ENCODE results near the gene NRCAM.
A peak's percentile ranks its signal among the peaks of the same experiment; 100 is the strongest.

Gene NRCAM

GRCh38 chr7:108418946-108419345 is 37.3 kb downstream of the NRCAM start:
- no peak overlapping the region for H3K4me3 ChIP-seq (ENCODE audit: low read depth, low read length)
- peaks cover 40% of the 10 kb centered on the region for H3K4me1 ChIP-seq (ENCODE audit: control insufficient read depth, insufficient read depth, low read length)
- ChIA-PET CTCF (interaction anchor here (0.6 kb wide), 1 partner anchor 51 kb away, joined by 3 read pairs; no protein-coding TSS in a partner anchor), POLR2A (no interaction called here)
- H3K36me3 ChIP-seq (ENCODE audit: control insufficient read depth in 2 of 2, insufficient read depth in 1 of 2, low read length in 2 of 2) = no peaks in the 10 kb centered on the region
- H3K9me3 ChIP-seq (ENCODE audit: control insufficient read depth, insufficient read depth, low read depth, low read length) = no peaks in the 10 kb centered on the region
- H3K27ac ChIP-seq (ENCODE audit: extremely low read depth, low read depth, low read length) = no peak overlapping the region
- TF ChIP-seq ZNF626 (tag by site-specific recombination; IDR thresholded peaks at IDR 0.05) (no peak), ZNF510 (tag by site-specific recombination; IDR thresholded peaks at IDR 0.05; ENCODE audit: insufficient replicate concordance) (no peak), ZNF571 (tag by site-specific recombination; IDR thresholded peaks at IDR 0.05) (no peak), ZNF169 (tag by site-specific recombination; IDR thresholded peaks at IDR 0.05) (no peak), GFI1B (tag by site-specific recombination; IDR thresholded peaks at IDR 0.05) (no peak), ZNF132 (tag by site-specific recombination; IDR thresholded peaks at IDR 0.05; ENCODE audit: borderline replicate concordance) (no peak), ZNF423 (tag by site-specific recombination; IDR thresholded peaks at IDR 0.05) (no peak), CTCF (tag by site-specific recombination; IDR thresholded peaks at IDR 0.05) (no peak), ZNF549 (tag by site-specific recombination; IDR thresholded peaks at IDR 0.05) (no peak), ZBTB48 (tag by site-specific recombination; IDR thresholded peaks at IDR 0.05) (no peak), ZNF416 (tag by site-specific recombination; IDR thresholded peaks at IDR 0.05) (no peak), FEZF1 (tag by site-specific recombination; IDR thresholded peaks at IDR 0.05) (peak; percentile 24; the same call in 1 of the 2 replicates), ZNF501 (tag by site-specific recombination; IDR thresholded peaks at IDR 0.05) (no peak), AEBP2 (tag by site-specific recombination; IDR thresholded peaks at IDR 0.05; ENCODE audit: borderline replicate concordance) (no peak), TCF7L2 (IDR thresholded peaks at IDR 0.05; ENCODE audit: borderline replicate concordance, low read depth, low read length) (no peak), PRDM1 (tag by site-specific recombination; IDR thresholded peaks at IDR 0.05) (peak; percentile 52), INSM2 (tag by site-specific recombination; IDR thresholded peaks at IDR 0.05) (no peak), ZNF639 (tag by site-specific recombination; IDR thresholded peaks at IDR 0.05) (no peak), ZNF174 (tag by site-specific recombination; IDR thresholded peaks at IDR 0.05) (no peak), ZNF302 (tag by site-specific recombination; IDR thresholded peaks at IDR 0.05; ENCODE audit: low read depth) (no peak), ZNF560 (tag by site-specific recombination; IDR thresholded peaks at IDR 0.05; ENCODE audit: borderline replicate concordance) (no peak), ZNF133 (tag by site-specific recombination; IDR thresholded peaks at IDR 0.05) (no peak), ZEB2 (tag by site-specific recombination; IDR thresholded peaks at IDR 0.05) (peak; percentile 46; the same call in 1 of the 2 replicates), PBX3 (CRISPR knock-in tag; IDR thresholded peaks at IDR 0.05) (no peak), ZNF701 (tag by site-specific recombination; IDR thresholded peaks at IDR 0.05) (no peak), ZNF391 (tag by site-specific recombination; IDR thresholded peaks at IDR 0.05; ENCODE audit: borderline replicate concordance, low read depth) (no peak), KLF8 (tag by site-specific recombination; IDR thresholded peaks at IDR 0.05) (no peak), ZNF610 (tag by site-specific recombination; IDR thresholded peaks at IDR 0.05; ENCODE audit: borderline replicate concordance) (no peak), ZNF157 (tag by site-specific recombination; IDR thresholded peaks at IDR 0.05) (no peak), ZNF792 (tag by site-specific recombination; IDR thresholded peaks at IDR 0.05) (no peak), ZNF449 (tag by site-specific recombination; IDR thresholded peaks at IDR 0.05) (no peak)
